Smooth muscle cell (in vitro differentiated cells): Measurements from ENCODE around the gene ZDHHC11. TPM values are rescaled to one million over a fixed set of nuclear protein-coding genes. Genes with fewer than 3 reads are reported as not detected.
"Not testable (repeated sequence)": the region's sequence is repeated elsewhere in the genome, so short reads cannot be mapped to it uniquely, and the experiment has no call there.

Experiments used
- DNase-seq: peaks from one replicate; lab custom pipeline; 2025; ENCODE audit not compliant: unreplicated experiment; lab: John Stamatoyannopoulos, UW
- H2AFZ ChIP-seq: fragments of 200-600 bp; sonication (generic); 2 replicates; pipeline ENCODE4 v1.6.0; 2016; ENCODE audit warnings: antibody characterized with exemption, low read depth, mild to moderate bottlenecking
- H3F3A ChIP-seq: fragments of 200-600 bp; sonication (generic); 2 replicates; pipeline ENCODE4 v1.6.0; 2017; ENCODE audit warnings: antibody characterized with exemption, low read depth
- H3K27ac ChIP-seq: fragments of 200-600 bp; sonication (generic); 2 replicates; pipeline ENCODE4 v1.5.1; 2016; ENCODE audit warnings: low read depth, mild to moderate bottlenecking
- H3K27me3 ChIP-seq: fragments of 200-600 bp; sonication (generic); 2 replicates; pipeline ENCODE4 v1.6.1; 2016; ENCODE audit warnings: low read depth, mild to moderate bottlenecking
- H3K36me3 ChIP-seq: fragments of 200-600 bp; sonication (generic); 2 replicates; pipeline ENCODE4 v1.5.1; 2016; ENCODE audit warnings: low read depth
- H3K4me1 ChIP-seq: fragments of 200-600 bp; sonication (generic); 2 replicates; pipeline ENCODE4 v1.5.1; 2016; ENCODE audit warnings: low read depth
- H3K4me2 ChIP-seq: fragments of 200-600 bp; sonication (generic); 2 replicates; pipeline ENCODE4 v1.6.0; 2016; ENCODE audit warnings: mild to moderate bottlenecking
- H3K4me3 ChIP-seq: fragments of 200-600 bp; sonication (generic); 2 replicates; pipeline ENCODE4 v1.5.1; 2016; ENCODE audit warnings: mild to moderate bottlenecking
- H3K79me2 ChIP-seq: fragments of 200-600 bp; sonication (generic); 2 replicates; pipeline ENCODE4 v1.6.0; 2016; ENCODE audit warnings: low read depth, mild to moderate bottlenecking
- H3K9ac ChIP-seq: fragments of 200-600 bp; sonication (generic); 2 replicates; pipeline ENCODE4 v1.6.0; 2016; ENCODE audit warnings: low read depth
- H3K9me3 ChIP-seq: fragments of 200-600 bp; sonication (generic); replicated peaks from 2 replicates; pipeline ENCODE4 v1.5.1; 2016; ENCODE audit warnings: low read depth
- H4K20me1 ChIP-seq: fragments of 200-600 bp; sonication (generic); 2 replicates; pipeline ENCODE4 v1.6.0; 2016; ENCODE audit warnings: low read depth
- WGBS: methylation state at CpG from one replicate; pipeline ENCODE4 v1.1.7; 2016; ENCODE audit warnings: low lambda C conversion rate; 5-methylcytosine and 5-hydroxymethylcytosine counted together
- polyA plus RNA-seq: library from polyadenylated mRNA; unstranded; fragments of >200 nt; fragmentation: Nextera tagmentation; extraction: Ambion mirVana; gene quantifications from 2 replicates; pipeline ENCODE4 v1.2.1, GENCODE V29; 2016
- total RNA-seq: library from RNA; depleted of rRNA; stranded (reverse); fragments of >200 nt; gene quantifications from 2 replicates; pipeline ENCODE4 v1.2.3, GENCODE V29; 2014

The ZDHHC11 gene
- total and polyA plus RNA-seq, 2 experiments from 2014 or later = 1.7 to 4.8 TPM

DNA sequence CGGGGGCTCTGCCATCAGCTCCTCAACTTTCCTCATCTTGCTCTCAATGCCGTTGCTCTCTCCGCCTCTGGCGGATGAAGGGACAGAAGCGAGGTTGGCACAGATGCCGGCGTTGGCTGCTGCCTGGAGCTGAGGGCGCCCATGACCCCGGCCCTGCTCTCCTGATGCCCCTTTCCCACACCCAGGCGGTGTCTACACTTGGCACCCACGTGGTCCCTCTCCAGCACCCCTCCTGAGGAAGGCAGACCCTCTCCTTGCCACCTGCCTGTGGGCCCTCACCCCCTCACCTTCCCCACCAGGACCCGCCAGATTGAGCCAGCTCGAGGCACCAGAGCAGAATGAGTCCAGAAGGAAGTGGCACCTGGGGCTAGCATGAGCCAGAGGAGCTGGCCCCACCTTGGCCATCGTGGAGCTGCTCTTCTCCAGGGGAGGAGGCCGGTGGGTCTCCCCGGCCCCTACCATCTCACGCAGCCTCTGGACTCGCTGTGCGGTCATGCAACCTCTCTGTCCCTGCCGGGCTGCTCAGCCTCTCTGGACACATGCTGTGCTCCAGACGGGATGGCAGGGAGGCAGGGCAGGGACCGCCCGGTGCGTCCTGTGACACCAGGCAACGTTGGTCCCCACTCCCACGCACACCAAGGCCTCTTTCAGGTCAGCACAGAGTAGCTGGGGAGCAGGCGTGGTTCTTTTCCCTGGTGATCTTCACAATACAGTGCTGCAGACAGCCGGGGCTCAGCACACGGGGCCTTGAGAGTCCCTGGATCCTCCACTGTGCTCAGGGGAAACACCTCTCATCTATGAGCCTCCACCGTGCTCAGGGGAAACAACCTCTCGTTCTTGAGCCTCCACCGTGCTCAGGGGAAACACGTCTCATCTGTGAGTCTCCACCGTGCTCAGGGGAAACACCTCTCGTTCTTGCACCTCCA is 4.8 kb downstream of the ZDHHC11 start:
- DNase-seq, H3K27me3 ChIP-seq, H3K36me3 ChIP-seq, H2AFZ ChIP-seq, H3K9ac ChIP-seq, H3K4me1 ChIP-seq, H3K4me3 ChIP-seq, H3K27ac ChIP-seq, H3F3A ChIP-seq, H3K9me3 ChIP-seq, H4K20me1 ChIP-seq, H3K79me2 ChIP-seq, H3K4me2 ChIP-seq: not testable (repeated sequence)
- 88% methylated on average over 26 of the region's 35 CpGs for WGBS

DNA sequence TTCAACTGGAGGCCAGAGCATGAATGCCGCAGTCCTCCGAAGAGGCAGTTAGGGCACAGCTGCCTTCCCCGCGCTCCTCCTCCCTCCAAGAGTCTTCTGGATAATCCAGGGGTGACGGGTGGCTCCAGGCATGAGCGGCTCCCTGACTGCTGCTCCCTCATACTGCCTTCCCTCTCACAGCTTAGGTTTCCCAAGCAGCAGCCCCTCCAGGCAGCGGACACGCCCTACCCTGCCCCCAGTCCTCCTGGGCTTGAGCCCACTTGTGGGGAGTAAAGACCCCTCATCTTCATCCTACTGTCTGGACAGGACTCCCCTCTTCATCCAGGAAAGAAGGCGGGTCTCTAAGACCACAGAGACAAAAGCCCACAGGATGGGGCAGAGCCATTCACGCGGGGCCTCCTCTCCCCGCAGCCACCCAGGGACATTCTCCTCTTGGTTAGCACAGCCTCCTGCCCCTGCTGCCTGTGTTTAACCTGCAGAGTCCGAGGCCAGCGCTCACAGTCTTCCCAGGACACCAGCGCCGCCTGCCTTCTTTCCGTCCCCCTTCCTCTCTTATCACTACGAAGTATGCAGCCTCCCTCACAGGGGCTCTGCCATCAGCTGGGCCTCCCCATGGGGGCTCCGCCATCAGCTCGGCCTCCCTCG is 5.6 kb downstream of the ZDHHC11 start:
- WGBS = 86% methylated on average over 17 of the region's 21 CpGs
- not testable (repeated sequence) for H2AFZ ChIP-seq, H3K79me2 ChIP-seq, H3K4me3 ChIP-seq, DNase-seq, H3K4me2 ChIP-seq, H3K9me3 ChIP-seq, H3K27ac ChIP-seq, H3K4me1 ChIP-seq, H4K20me1 ChIP-seq, H3K27me3 ChIP-seq, H3K36me3 ChIP-seq, H3F3A ChIP-seq, H3K9ac ChIP-seq

DNA sequence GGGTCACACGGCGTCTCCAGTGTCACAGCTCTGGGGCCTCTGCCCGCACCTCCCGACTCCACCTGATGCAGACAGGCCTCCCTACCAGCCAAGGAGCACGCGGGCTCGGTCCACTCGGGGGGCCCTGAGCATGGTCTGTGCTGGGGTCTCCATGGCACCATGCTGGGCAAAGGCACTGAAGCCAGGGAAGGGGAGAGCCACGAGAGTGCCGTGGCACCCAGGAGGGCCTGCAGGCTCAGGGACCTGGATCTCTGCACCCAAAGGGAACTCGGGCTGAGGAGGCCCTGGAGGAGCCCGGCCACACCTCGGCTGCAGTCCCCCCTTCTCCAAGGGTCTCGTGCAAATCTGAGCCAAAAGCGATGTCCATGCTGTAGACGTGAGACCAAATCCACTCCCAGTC is 6.4 kb downstream of the ZDHHC11 start:
- not testable (repeated sequence) for H3K36me3 ChIP-seq, H2AFZ ChIP-seq, H3K27me3 ChIP-seq, H4K20me1 ChIP-seq, H3K27ac ChIP-seq, H3K79me2 ChIP-seq, H3K4me3 ChIP-seq, H3K4me1 ChIP-seq, H3K9ac ChIP-seq, DNase-seq, H3K9me3 ChIP-seq, H3F3A ChIP-seq, H3K4me2 ChIP-seq
- WGBS = 94% methylated on average over 16 of the region's 16 CpGs

DNA sequence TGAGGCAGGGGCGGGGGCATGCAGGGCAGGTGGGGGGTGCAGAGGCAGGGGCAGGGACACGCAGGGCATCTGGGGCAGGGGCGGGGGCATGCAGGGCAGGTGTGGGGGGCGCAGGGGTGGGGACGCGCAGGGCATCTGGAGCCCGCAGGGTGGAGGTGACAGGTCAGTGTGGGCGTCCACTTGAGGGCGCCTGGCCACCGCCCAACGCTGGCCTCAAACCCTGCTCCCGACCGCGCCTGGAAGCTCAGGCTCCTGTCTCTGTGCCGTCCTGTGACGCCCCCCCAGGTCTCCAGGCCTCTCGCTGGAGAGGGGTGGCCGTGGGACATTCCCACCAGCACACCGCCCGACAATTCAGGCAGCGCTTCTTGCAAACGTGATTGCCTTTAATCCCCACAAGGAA is 6.9 kb downstream of the ZDHHC11 start:
- H4K20me1 ChIP-seq, H3K4me2 ChIP-seq, H3K27ac ChIP-seq, H3K79me2 ChIP-seq, H3K4me1 ChIP-seq, H2AFZ ChIP-seq, H3K9ac ChIP-seq, H3K9me3 ChIP-seq, DNase-seq, H3K4me3 ChIP-seq, H3F3A ChIP-seq, H3K27me3 ChIP-seq, H3K36me3 ChIP-seq: not testable (repeated sequence)
- WGBS = 82% methylated on average over 11 of the region's 22 CpGs

DNA sequence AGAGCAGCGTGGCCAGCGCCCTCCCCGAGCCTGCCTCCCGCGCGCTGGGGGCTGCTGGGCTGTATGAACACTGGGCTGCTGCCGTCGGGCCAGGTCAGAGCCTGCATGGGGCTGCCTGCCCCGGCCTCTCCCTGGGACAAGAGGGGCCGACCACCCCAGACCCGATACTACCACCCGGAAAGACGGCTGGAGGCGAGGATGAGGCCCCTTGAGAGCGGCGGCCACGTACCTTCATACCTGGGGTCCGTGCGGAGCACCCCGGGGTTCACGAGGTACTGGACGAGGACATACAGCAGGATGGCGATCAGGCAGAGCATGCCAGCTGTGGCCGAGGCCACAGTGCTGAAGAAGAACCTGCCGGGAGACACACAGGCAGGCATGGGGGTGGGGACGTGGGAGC is 7.4 kb downstream of the ZDHHC11 start:
- not testable (repeated sequence) for H3K36me3 ChIP-seq, H3K4me2 ChIP-seq, H3K9ac ChIP-seq, H2AFZ ChIP-seq, H3K27ac ChIP-seq, H4K20me1 ChIP-seq, H3K9me3 ChIP-seq, H3K79me2 ChIP-seq, DNase-seq, H3K27me3 ChIP-seq, H3K4me1 ChIP-seq, H3K4me3 ChIP-seq, H3F3A ChIP-seq
- WGBS = 93% methylated on average over 19 of the region's 26 CpGs

DNA sequence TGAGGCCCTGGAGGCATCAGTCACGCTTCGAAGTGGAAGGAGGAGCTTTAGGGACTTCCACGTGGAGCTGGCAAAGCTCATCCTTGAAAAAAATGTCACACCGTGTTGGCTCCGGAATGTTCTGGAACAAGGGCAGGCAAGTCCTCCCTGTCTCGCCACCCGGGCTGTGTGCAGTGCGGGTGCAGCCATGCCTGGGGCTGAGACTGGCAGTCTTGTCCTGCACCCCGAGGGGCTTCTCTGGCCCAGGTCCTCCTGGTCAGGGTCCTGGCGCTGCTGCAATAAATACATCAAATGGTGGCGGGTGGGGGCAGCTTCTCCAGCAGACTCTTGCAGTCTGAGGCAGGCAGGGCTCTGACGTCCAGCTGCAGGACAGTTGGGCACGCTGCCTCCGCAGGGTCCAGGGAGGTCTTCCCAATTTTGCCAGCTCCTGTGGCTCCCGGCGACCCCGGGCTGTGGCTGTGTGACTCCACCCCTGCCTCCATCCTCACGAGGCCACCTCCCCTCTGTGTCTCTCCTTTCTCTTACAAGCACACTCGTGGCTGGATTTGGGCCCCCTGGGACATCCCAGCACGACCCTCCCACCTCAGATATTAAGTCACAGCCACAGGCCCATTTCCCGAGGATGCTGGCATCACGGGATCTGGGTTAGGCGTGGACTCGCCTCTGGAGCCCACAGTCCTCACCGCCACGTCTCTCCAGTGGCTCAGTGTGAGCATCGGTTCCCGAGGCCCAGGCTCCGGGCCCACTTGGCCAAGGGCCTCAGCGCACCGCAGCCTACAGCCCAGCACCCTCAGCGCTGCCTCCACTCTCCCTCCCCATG is 8.2 kb downstream of the ZDHHC11 start:
- WGBS = 96% methylated on average over 27 of the region's 32 CpGs
- not testable (repeated sequence) for DNase-seq, H3K79me2 ChIP-seq

DNA sequence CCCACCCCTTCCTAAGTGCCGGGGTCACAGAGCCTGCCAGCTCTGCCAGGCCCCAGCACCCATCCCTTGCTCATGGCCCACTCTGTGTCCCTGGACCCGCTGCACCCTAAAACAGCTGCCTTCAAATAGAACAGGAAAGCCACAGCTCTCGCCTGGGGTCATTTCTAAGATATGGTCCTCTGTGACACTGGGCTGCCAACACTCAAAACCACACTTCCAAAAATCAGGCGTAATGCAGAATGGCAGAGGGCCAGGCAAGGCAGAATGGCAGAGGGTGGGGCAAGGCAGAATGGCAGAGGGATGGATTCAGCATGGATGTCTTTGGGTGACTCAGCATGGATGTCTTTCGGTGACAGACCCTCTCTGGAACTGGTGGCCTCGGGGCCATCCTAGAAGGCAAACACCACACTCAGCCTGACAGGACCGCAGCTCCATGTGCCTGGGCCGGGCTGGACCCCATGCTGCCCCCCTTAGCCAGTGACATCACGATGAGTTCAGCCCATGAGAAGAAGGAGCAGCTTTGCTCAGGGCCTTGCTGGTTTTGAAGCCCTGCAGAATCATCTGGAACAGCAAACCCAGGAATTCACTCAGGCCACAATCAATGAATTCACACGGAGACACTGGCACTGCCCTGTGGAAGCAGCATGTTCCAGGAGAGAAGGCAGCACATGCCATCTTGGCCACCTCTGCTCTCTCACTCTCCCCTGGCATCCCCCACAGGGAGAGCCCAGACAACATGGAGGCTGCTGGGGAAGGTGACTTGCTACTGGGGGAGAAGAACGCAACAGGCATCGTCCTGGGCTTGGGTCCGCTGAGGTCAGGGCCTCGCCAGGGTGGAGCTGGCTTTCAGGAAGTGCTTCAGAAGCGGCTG is 9.0 kb downstream of the ZDHHC11 start:
- H3K9ac ChIP-seq, H3K27ac ChIP-seq, H3K4me3 ChIP-seq, H3K4me1 ChIP-seq, H4K20me1 ChIP-seq, H3K36me3 ChIP-seq, DNase-seq, H3K27me3 ChIP-seq, H2AFZ ChIP-seq, H3K79me2 ChIP-seq, H3K4me2 ChIP-seq, H3K9me3 ChIP-seq, H3F3A ChIP-seq: not testable (repeated sequence)
- WGBS = 89% methylated on average over 15 of the region's 15 CpGs

More for the DNA sequence above, 8.2 kb downstream of the ZDHHC11 start:
- H3K4me2 ChIP-seq, H3F3A ChIP-seq, H3K27ac ChIP-seq, H4K20me1 ChIP-seq, H2AFZ ChIP-seq, H3K27me3 ChIP-seq, H3K4me1 ChIP-seq, H3K9ac ChIP-seq, H3K36me3 ChIP-seq, H3K9me3 ChIP-seq, H3K4me3 ChIP-seq: not testable (repeated sequence)
